Measurements from ENCODE around the gene FHOD3. TPM values are rescaled to one million over a fixed set of nuclear protein-coding genes. Genes with fewer than 3 reads are reported as not detected.

FHOD3 gene
- total and polyA plus RNA-seq, 2 of the 4 experiments (the other 2 are of a cell fraction) = 14.6 to 16.0 TPM

GRCh38 chr18:36526611-36527010 lies 229.1 kb downstream of the FHOD3 start:
- CTCF ChIA-PET = no interaction called here
- Histone ChIP-seq H4K91ac (ENCODE audit: insufficient read depth, low read depth, low read length) (no peak overlapping the region), H3K9me3 (ENCODE audit: control insufficient read depth, insufficient read depth, low read length) (no peaks in the 10 kb centered on the region), H3K36me3 (ENCODE audit: control insufficient read depth, insufficient read depth, low read length) (no peaks in the 10 kb centered on the region), H4K20me1 (ENCODE audit: insufficient read depth, low read length) (no peaks in the 10 kb centered on the region), H3K23ac (ENCODE audit: low read depth, low read length) (no peak overlapping the region), H2BK120ac (ENCODE audit: low read depth, low read length) (no peak overlapping the region), H3K4ac (ENCODE audit: low read depth, low read length) (no peak overlapping the region), H3K14ac (replicated peaks; ENCODE audit: low read depth, low read length) (no peak overlapping the region), H3K56ac (ENCODE audit: extremely low read depth, insufficient read depth, low read length) (no peak overlapping the region), H3K27me3 (ENCODE audit: control insufficient read depth, insufficient read depth, low read length) (no peaks in the 10 kb centered on the region), H2BK20ac (ENCODE audit: low read depth, low read length) (no peak overlapping the region), H2AK5ac (ENCODE audit: low read depth, low read length) (no peak overlapping the region), H3K18ac (ENCODE audit: low read depth, low read length) (no peak overlapping the region), H2AK9ac (replicated peaks; ENCODE audit: low read depth, low read length, poor library complexity) (no peak overlapping the region), H4K5ac (ENCODE audit: low read depth, low read length) (no peak overlapping the region), H3K4me1 (ENCODE audit: control insufficient read depth, insufficient read depth, low read length) (0 out of 2 replicates have a peak, but pooled peaks cover 4% of the 10 kb centered on the region), H3K79me1 (ENCODE audit: low read depth in 1 of 2, low read length in 2 of 2) (no peaks in the 10 kb centered on the region; a peak in 2 of 4 replicates), H3K4me3 (ENCODE audit: insufficient read depth, low read depth, low read length) (no peak overlapping the region), H2AFZ (replicated peaks; ENCODE audit: low read length, poor library complexity) (no peak overlapping the region), H3K4me2 (ENCODE audit: low read depth, low read length) (no peak overlapping the region; the same call in 1 of the 2 replicates), H3K9me1 (ENCODE audit: insufficient read depth, low read length) (peaks cover 8% of the 10 kb centered on the region; the same call in 1 of the 2 replicates), H4K8ac (ENCODE audit: low read depth in 2 of 2, low read length in 2 of 2) (no peak overlapping the region), H2BK15ac (ENCODE audit: low read depth, low read length) (no peak overlapping the region), H3K27ac (ENCODE audit: insufficient read depth, low read length) (no peak overlapping the region), H2BK5ac (ENCODE audit: low read depth, low read length, poor library complexity, severe bottlenecking) (no peak overlapping the region), H3K9ac (ENCODE audit: low read depth, low read length) (no peak overlapping the region)
- ATAC-seq (ENCODE audit: low read depth) (no peak), DNase-seq (peak; percentile 52)
- dilution Hi-C loops (cut with HindIII; ENCODE audit: low sequenced_read_pairs, unreplicated experiment) (no loop called here), intact Hi-C loops (cut with micrococcal nuclease) (no loop called here), in situ Hi-C loops (cut with MboI; ENCODE audit: low sequenced_read_pairs) (no loop called here)
- TF ChIP-seq RFX5 (IDR thresholded peaks at IDR 0.05; ENCODE audit: low read depth, low read length) (no peak), RAD21 (IDR thresholded peaks at IDR 0.05; ENCODE audit: low read length) (no peak), FOS (IDR thresholded peaks at IDR 0.05; ENCODE audit: low read depth, low read length) (no peak), CEBPB (IDR thresholded peaks at IDR 0.05; ENCODE audit: low read depth, low read length) (no peak), RCOR1 (IDR thresholded peaks at IDR 0.05; ENCODE audit: insufficient replicate concordance, low read length) (no peak), CTCF (conservative IDR thresholded peaks at IDR 0.05; ENCODE audit: low read depth, low read length) (no peak), MXI1 (IDR thresholded peaks at IDR 0.05; ENCODE audit: borderline replicate concordance, low read depth, low read length) (no peak), SMC3 (IDR thresholded peaks at IDR 0.05; ENCODE audit: low read depth, low read length) (no peak), MAZ (IDR thresholded peaks at IDR 0.05; ENCODE audit: borderline replicate concordance, low read depth, low read length) (no peak), ELK1 (IDR thresholded peaks at IDR 0.05; ENCODE audit: borderline replicate concordance, low read depth, low read length) (no peak), CHD1 (IDR thresholded peaks at IDR 0.05; ENCODE audit: low read depth, low read length) (no peak), POLR2A (IDR thresholded peaks at IDR 0.05; ENCODE audit: low read depth, low read length) (no peak), NFE2L2 (IDR thresholded peaks at IDR 0.05; ENCODE audit: low read depth, low read length) (no peak)
- 80% methylated on average over 1 of the region's 4 CpGs; no CpG with 5 or more reads in 1 of the 2 experiments for WGBS, 2 experiments (ENCODE audit: extremely low coverage in 2 of 2, insufficient read length in 1 of 2)
- POLR2A ChIA-PET (ENCODE audit: unreplicated experiment) = no interaction called here
- BruUV-seq (replicated peaks) = no TSS peak

Measured in IMR-90 (cell line).